ENCODE measurements around the gene PDZRN3. TPM values are rescaled to one million over a fixed set of nuclear protein-coding genes. Genes with fewer than 3 reads are reported as not detected.

PDZRN3 gene
- polyA plus RNA-seq, 2 of the 4 experiments (the other 2 are of a cell fraction) = not detected

DNA sequence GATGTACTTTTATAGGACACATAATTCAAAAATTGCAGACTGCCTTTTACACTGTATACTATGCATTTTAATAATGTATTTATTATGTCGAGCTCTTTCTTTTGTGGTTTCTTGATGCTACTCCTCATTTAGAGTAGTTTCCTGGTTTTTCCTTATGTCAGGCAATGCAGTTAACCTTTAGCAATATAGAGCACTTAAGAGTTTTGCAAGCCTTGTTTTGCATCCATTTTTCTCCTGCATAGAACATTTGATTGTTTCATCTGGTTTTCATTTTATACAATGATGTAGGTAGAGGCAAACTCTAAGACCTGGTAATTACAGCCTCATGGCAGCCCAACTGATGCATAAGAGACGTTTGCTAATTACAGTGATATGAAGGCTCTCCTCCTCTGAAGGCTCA, 86.3 kb downstream of the PDZRN3 start:
- CTCF ChIA-PET = interaction anchor here (1.2 kb wide), 1 partner anchor 13 kb away, joined by 4 read pairs; no protein-coding TSS in a partner anchor
- POLR2A ChIA-PET = no interaction called here
- H3K4me3 ChIP-seq = no peak overlapping the region
- DNase-seq (ENCODE audit: low read depth in 1 of 2, low spot score in 1 of 2) (no peak), ATAC-seq (no peak), FAIRE-seq (no peak)
- no peak overlapping the region for H3K4me2 ChIP-seq
- no peak overlapping the region for H3K27ac ChIP-seq
- TF ChIP-seq TFCP2L1 (CRISPR knock-in tag; IDR thresholded peaks at IDR 0.05) = no peak
- TF ChIP-seq ESRRA (IDR thresholded peaks at IDR 0.05; ENCODE audit: borderline replicate concordance, low read length) = no peak
- TF ChIP-seq HOXB5 (CRISPR knock-in tag; IDR thresholded peaks at IDR 0.05) = no peak
- no peak for TF ChIP-seq PHF8 (IDR thresholded peaks at IDR 0.05; ENCODE audit: borderline replicate concordance, low read depth)
- TF ChIP-seq FOSB (CRISPR knock-in tag; IDR thresholded peaks at IDR 0.05) = no peak
- TF ChIP-seq KDM5A (IDR thresholded peaks at IDR 0.05) = no peak
- no peak for TF ChIP-seq REST (IDR thresholded peaks at IDR 0.05)
- no peak for TF ChIP-seq HMGXB4 (CRISPR knock-in tag; IDR thresholded peaks at IDR 0.05; ENCODE audit: borderline replicate concordance)
- no peak for TF ChIP-seq GATA3 (IDR thresholded peaks at IDR 0.05; ENCODE audit: borderline replicate concordance)
- no peak for TF ChIP-seq RAD21 (conservative IDR thresholded peaks at IDR 0.05 in 1 of 2, IDR thresholded peaks at IDR 0.05 in 1 of 2)
- TF ChIP-seq CEBPB (IDR thresholded peaks at IDR 0.05) = no peak
- TF ChIP-seq, protein P1, sequence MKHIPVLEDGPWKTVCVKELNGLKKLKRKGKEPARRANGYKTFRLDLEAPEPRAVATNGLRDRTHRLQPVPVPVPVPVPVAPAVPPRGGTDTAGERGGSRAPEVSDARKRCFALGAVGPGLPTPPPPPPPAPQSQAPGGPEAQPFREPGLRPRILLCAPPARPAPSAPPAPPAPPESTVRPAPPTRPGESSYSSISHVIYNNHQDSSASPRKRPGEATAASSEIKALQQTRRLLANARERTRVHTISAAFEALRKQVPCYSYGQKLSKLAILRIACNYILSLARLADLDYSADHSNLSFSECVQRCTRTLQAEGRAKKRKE (CRISPR knock-in tag; IDR thresholded peaks at IDR 0.05; ENCODE audit: low read depth) = no peak
- no peak for TF ChIP-seq KDM1A (IDR thresholded peaks at IDR 0.05; ENCODE audit: low read depth)
- no peaks in the 10 kb centered on the region for H3K4me1 ChIP-seq
- no peaks in the 10 kb centered on the region for H3K9me3 ChIP-seq
- 0% methylated on average over 2 of the region's 2 CpGs for WGBS (ENCODE audit: missing lambda C conversion rate)

DNA sequence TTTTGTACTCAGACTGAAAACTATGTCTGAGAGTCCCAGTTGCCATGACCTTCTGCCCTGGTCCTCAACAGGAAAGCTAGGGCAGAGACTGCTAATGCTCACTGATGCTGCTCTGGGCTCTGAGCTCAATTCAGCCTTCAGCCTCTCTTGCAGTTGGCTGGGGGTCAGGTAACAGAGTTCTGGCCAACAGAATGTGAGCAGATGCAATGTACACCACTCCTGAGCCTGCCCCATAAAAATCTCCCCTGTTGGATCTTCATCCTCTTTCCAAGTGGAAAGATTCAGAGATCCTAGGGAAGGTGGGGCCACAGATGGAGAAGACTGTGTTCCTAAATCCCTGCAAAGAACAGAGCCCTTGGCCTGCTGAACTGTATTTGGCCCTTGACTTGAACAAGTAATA, 87.8 kb downstream of the PDZRN3 start:
- Histone ChIP-seq H3K27ac (no peak overlapping the region), H3K4me3 (no peak overlapping the region), H3K4me2 (no peak overlapping the region), H3K9me3 (no peaks in the 10 kb centered on the region), H3K4me1 (no peaks in the 10 kb centered on the region)
- ChIA-PET POLR2A (no interaction called here), CTCF (no interaction called here)
- FAIRE-seq (no peak), ATAC-seq (no peak), DNase-seq (ENCODE audit: low read depth in 1 of 2, low spot score in 1 of 2) (no peak)
- TF ChIP-seq RCOR1 (IDR thresholded peaks at IDR 0.05; ENCODE audit: low read depth, low read length) = no peak
- TF ChIP-seq ZC3H11A (IDR thresholded peaks at IDR 0.05) = no peak
- no peak for TF ChIP-seq ZFP36 (IDR thresholded peaks at IDR 0.05; ENCODE audit: borderline replicate concordance, partially characterized antibody)
- TF ChIP-seq POLR2AphosphoS2 (conservative IDR thresholded peaks at IDR 0.05; ENCODE audit: low read length) = no peak
- no peak for TF ChIP-seq TFCP2L1 (CRISPR knock-in tag; IDR thresholded peaks at IDR 0.05)
- no peak for TF ChIP-seq HOXA7 (CRISPR knock-in tag; IDR thresholded peaks at IDR 0.05)
- no peak for TF ChIP-seq ZSCAN20 (CRISPR knock-in tag; IDR thresholded peaks at IDR 0.05)
- TF ChIP-seq, protein P1 (CRISPR knock-in tag; IDR thresholded peaks at IDR 0.05; ENCODE audit: low read depth) = no peak
- TF ChIP-seq, protein P2, sequence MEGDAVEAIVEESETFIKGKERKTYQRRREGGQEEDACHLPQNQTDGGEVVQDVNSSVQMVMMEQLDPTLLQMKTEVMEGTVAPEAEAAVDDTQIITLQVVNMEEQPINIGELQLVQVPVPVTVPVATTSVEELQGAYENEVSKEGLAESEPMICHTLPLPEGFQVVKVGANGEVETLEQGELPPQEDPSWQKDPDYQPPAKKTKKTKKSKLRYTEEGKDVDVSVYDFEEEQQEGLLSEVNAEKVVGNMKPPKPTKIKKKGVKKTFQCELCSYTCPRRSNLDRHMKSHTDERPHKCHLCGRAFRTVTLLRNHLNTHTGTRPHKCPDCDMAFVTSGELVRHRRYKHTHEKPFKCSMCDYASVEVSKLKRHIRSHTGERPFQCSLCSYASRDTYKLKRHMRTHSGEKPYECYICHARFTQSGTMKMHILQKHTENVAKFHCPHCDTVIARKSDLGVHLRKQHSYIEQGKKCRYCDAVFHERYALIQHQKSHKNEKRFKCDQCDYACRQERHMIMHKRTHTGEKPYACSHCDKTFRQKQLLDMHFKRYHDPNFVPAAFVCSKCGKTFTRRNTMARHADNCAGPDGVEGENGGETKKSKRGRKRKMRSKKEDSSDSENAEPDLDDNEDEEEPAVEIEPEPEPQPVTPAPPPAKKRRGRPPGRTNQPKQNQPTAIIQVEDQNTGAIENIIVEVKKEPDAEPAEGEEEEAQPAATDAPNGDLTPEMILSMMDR (IDR thresholded peaks at IDR 0.05) = no peak
- TF ChIP-seq CEBPB (IDR thresholded peaks at IDR 0.05) = no peak
- no peak for TF ChIP-seq SMC3 (IDR thresholded peaks at IDR 0.05)
- TF ChIP-seq, protein P3, sequence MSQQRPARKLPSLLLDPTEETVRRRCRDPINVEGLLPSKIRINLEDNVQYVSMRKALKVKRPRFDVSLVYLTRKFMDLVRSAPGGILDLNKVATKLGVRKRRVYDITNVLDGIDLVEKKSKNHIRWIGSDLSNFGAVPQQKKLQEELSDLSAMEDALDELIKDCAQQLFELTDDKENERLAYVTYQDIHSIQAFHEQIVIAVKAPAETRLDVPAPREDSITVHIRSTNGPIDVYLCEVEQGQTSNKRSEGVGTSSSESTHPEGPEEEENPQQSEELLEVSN (IDR thresholded peaks at IDR 0.05; ENCODE audit: borderline replicate concordance, low read depth) = no peak
- no peak for TF ChIP-seq ZNF302 (CRISPR knock-in tag; IDR thresholded peaks at IDR 0.05)
- no peak for TF ChIP-seq GATA3 (IDR thresholded peaks at IDR 0.05; ENCODE audit: borderline replicate concordance)
- TF ChIP-seq HOXB5 (CRISPR knock-in tag; IDR thresholded peaks at IDR 0.05) = no peak
